Measurements from ENCODE around the gene FUT2. TPM values are rescaled to one million over a fixed set of nuclear protein-coding genes. Genes with fewer than 3 reads are reported as not detected.
A peak's percentile ranks its signal among the peaks of the same experiment; 100 is the strongest.

Gene FUT2
- total and polyA plus RNA-seq, 2 donors (not counting 1 experiment from before 2014, with no cell fraction given) = not detected

- ChIA-PET CTCF (no interaction called here), POLR2A (interaction anchor here (0.7 kb wide), 1 partner anchor 17 kb away, joined by 3 read pairs; no protein-coding TSS in a partner anchor)
- no peak for ATAC-seq (ENCODE audit: low read depth)
- peaks cover 14% of the 10 kb centered on the region for H3K9me3 Mint-ChIP-seq (ENCODE audit: insufficient read depth)
- Histone ChIP-seq H3K4me2 (replicated peaks; ENCODE audit: low read depth, low read length, poor library complexity, severe bottlenecking) (no peak overlapping the region), H3K27ac (ENCODE audit: low read length in 2 of 2) (no peak overlapping the region), H4K20me1 (ENCODE audit: control insufficient read depth, insufficient read depth, low read length, poor library complexity, severe bottlenecking) (no peaks in the 10 kb centered on the region), H3K4me1 (ENCODE audit: control insufficient read depth in 2 of 2, insufficient read depth in 2 of 2, low read length in 2 of 2) (peaks cover 16 to 35% of the 10 kb centered on the region in 2 donors), H2AFZ (ENCODE audit: insufficient read depth, low read depth, low read length, poor library complexity, severe bottlenecking) (no peak overlapping the region), H3K9me3 (ENCODE audit: control extremely low read depth in 1 of 3, control insufficient read depth in 2 of 3, insufficient read depth in 1 of 3, low read length in 2 of 3) (peaks cover 0 to 43% (median 16%) of the 10 kb centered on the region in 3 donors), H3K36me3 (replicated peaks in 1 of 2; ENCODE audit: control extremely low read depth in 1 of 2, control insufficient read depth in 1 of 2, extremely low read depth in 1 of 2, insufficient read depth in 2 of 2, low read length in 1 of 2) (no peaks in the 10 kb centered on the region), H3K79me2 (ENCODE audit: control insufficient read depth, insufficient read depth, low read length) (no peaks in the 10 kb centered on the region), H3K9ac (ENCODE audit: low read length) (no peak overlapping the region), H3K4me3 (ENCODE audit: control extremely low read depth in 1 of 5, extremely low read depth in 1 of 5, insufficient read depth in 1 of 5, low read depth in 2 of 5, low read length in 4 of 5) (no peak overlapping the region), H3K27me3 (replicated peaks in 1 of 4; ENCODE audit: control extremely low read depth in 1 of 4, control insufficient read depth in 3 of 4, insufficient read depth in 4 of 4, low read length in 3 of 4) (no peaks in the 10 kb centered on the region)
- intact Hi-C loops (cut with micrococcal nuclease) = loop anchor here (5.0 to 10.0 kb wide), 2 partner anchors 360 to 1303 kb away; partner anchors contain the start of genes SYNGR4, TMEM143, VRK3 and ZNF473
- no peaks in the 10 kb centered on the region for H3K27me3 Mint-ChIP-seq
- WGBS (ENCODE audit: insufficient coverage) = 98% methylated on average over 10 of the region's 11 CpGs
- peaks cover 26% of the 10 kb centered on the region for H3K4me1 Mint-ChIP-seq
- H3K27ac Mint-ChIP-seq = no peak overlapping the region
- peak overlapping the region; percentile 41 for H3K4me3 Mint-ChIP-seq
- DNase-seq = no peak
- no peak for TF ChIP-seq CTCF (IDR thresholded peaks at IDR 0.05)
- TF ChIP-seq EZH2 (IDR thresholded peaks at IDR 0.05; ENCODE audit: borderline replicate concordance, insufficient read depth, low read depth, low read length, poor library complexity, severe bottlenecking) = no peak
These were observed 26.5 kb downstream of the FUT2 start for GRCh38 chr19:48722196-48722708.
